Hepatocyte (in vitro differentiated cells): ENCODE data around the gene REL. TPM values are rescaled to one million over a fixed set of nuclear protein-coding genes. Genes with fewer than 3 reads are reported as not detected.
"Not testable (repeated sequence)": the region's sequence is repeated elsewhere in the genome, so short reads cannot be mapped to it uniquely, and the experiment has no call there.

Source experiments
- DNase-seq: peaks from one replicate; pipeline ENCODE4 v3.0.0-alpha.2; 2016; ENCODE audit warnings: low spot score
- H2AFZ ChIP-seq: fragments of 200-600 bp; sonication (generic); 2 replicates; pipeline ENCODE4 v1.6.0; 2016; ENCODE audit warnings: antibody characterized with exemption, mild to moderate bottlenecking
- H3K27ac ChIP-seq: fragments of 200-600 bp; sonication (generic); 2 replicates; pipeline ENCODE4 v1.5.1; 2016; ENCODE audit warnings: mild to moderate bottlenecking
- H3K27me3 ChIP-seq: fragments of 200-600 bp; sonication (generic); 2 replicates; pipeline ENCODE4 v1.6.1; 2016
- H3K36me3 ChIP-seq: fragments of 200-600 bp; sonication (generic); replicated peaks from 2 replicates; pipeline ENCODE4 v1.5.1; 2016; ENCODE audit warnings: low read depth; ENCODE audit not compliant: insufficient read depth
- H3K4me1 ChIP-seq: fragments of 200-600 bp; sonication (generic); 2 replicates; pipeline ENCODE4 v1.5.1; 2016; ENCODE audit warnings: mild to moderate bottlenecking, moderate library complexity; ENCODE audit not compliant: insufficient read depth
- H3K4me2 ChIP-seq: fragments of 200-600 bp; sonication (generic); 2 replicates; pipeline ENCODE4 v1.6.0; 2016
- H3K4me3 ChIP-seq: fragments of 200-600 bp; sonication (generic); 2 replicates; pipeline ENCODE4 v1.5.1; 2016; ENCODE audit warnings: mild to moderate bottlenecking
- H3K79me2 ChIP-seq: fragments of 200-600 bp; sonication (generic); 2 replicates; pipeline ENCODE4 v1.6.0; 2017; ENCODE audit warnings: mild to moderate bottlenecking
- H3K9me2 ChIP-seq: fragments of 200-600 bp; sonication (generic); replicated peaks from 2 replicates; pipeline ENCODE4 v1.6.0; 2017; ENCODE audit warnings: mild to moderate bottlenecking; ENCODE audit not compliant: insufficient read depth
- H3K9me3 ChIP-seq: fragments of 200-600 bp; sonication (generic); 2 replicates; pipeline ENCODE4 v1.5.1; 2016; ENCODE audit warnings: low read depth, mild to moderate bottlenecking
- H4K20me1 ChIP-seq: fragments of 200-600 bp; sonication (generic); 2 replicates; pipeline ENCODE4 v1.6.0; 2016; ENCODE audit warnings: mild to moderate bottlenecking; ENCODE audit not compliant: insufficient read depth, poor library complexity, severe bottlenecking
- EZH2 ChIP-seq: fragments of 200-600 bp; sonication (generic); IDR thresholded peaks from 2 replicates; pipeline ENCODE4 v1.6.1; 2016; ENCODE audit warnings: antibody characterized with exemption, mild to moderate bottlenecking, borderline replicate concordance
- EZH2phosphoT487 ChIP-seq: fragments of 200-600 bp; sonication (generic); IDR thresholded peaks from one replicate; pipeline ENCODE4 v1.6.1; 2018; ENCODE audit warnings: antibody characterized with exemption, mild to moderate bottlenecking, low read depth, moderate library complexity; ENCODE audit not compliant: unreplicated experiment, severe bottlenecking
- WGBS: methylation state at CpG from one replicate; pipeline ENCODE4 v1.1.6; 2016; ENCODE audit warnings: low lambda C conversion rate; ENCODE audit errors: missing lambda C conversion rate; 5-methylcytosine and 5-hydroxymethylcytosine counted together
- polyA plus RNA-seq: library from polyadenylated mRNA; unstranded; fragments of >200 nt; fragmentation: Nextera tagmentation; extraction: Ambion mirVana; gene quantifications from 2 replicates; pipeline ENCODE4 v1.2.1, GENCODE V29; 2016
- total RNA-seq: library from RNA; depleted of rRNA; stranded (reverse); fragments of >200 nt; gene quantifications from 2 replicates; pipeline ENCODE4 v1.2.3, GENCODE V29; 2014
- TF ChIP-seq, protein P1 (sequence below): fragments of 200-600 bp; sonication (generic); IDR thresholded peaks from 2 replicates; pipeline ENCODE4 v1.5.1; 2016; ENCODE audit warnings: antibody characterized with exemption, mild to moderate bottlenecking; ENCODE audit not compliant: poor library complexity

REL gene
- total and polyA plus RNA-seq, 2 experiments from 2014 or later, result 4.2 to 12.3 TPM

DNA sequence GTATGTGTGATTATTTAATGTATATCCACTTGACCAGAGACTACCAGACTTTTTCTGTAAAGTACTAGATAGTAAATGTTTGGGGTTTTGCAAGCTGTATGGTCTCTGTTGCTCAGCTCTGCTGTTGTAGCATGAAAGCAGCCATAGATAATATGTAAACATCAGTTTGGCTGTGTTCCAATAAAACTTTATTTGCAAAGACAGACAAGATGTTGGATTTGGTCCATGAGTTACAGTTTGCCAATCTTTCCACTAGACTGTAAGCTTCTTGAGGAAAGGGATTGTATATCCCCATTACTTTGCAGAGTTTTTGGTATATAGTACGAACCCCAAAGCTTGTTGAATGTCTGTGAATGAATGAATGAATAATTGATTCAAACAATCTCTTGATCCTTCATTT, 17.2 kb downstream of the REL start:
- H3K27me3 ChIP-seq, result no peaks in the 10 kb centered on the region
- H3K36me3 ChIP-seq, result peaks cover 3% of the 10 kb centered on the region

DNA sequence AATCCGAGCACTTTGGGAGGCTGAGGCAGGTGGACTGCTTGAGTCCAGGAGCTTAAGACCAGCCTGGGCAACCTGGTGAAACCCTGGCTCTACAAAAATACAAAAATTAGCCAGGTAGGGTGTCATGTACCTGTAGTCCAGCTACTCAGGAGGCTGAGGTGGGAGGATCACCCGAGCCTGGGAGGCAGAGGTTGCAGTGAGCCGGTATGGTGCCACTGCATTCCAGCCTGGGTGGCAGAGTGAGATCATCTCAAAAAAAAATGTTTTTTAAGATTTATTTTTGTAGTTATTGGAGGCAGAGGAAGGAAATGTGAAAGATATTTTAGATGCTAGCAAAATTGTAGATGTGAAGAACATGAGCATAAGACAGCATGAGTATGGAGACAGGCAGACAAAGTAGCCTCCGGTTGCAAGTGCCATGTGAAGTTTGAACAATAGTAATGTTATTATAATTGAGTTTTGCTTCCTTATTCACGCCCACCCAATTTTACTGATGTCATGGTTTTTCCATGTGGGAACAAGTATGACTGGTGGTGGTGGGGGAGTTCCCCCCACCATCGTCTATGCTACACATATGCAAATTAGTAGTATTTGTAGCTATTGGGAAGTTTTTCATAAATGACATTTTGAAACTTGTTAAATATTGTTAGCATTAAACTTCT, 18.0 kb downstream of the REL start:
- Histone ChIP-seq H3K9me2 (no peaks in the 10 kb centered on the region), H3K36me3 (peaks cover 3% of the 10 kb centered on the region), H3K9me3 (no peaks in the 10 kb centered on the region), H2AFZ (no peak overlapping the region), H3K4me1 (no peaks in the 10 kb centered on the region), H3K4me3 (no peak overlapping the region), H4K20me1 (no peaks in the 10 kb centered on the region), H3K4me2 (no peak overlapping the region), H3K79me2 (no peaks in the 10 kb centered on the region), H3K27ac (no peak overlapping the region), H3K27me3 (no peaks in the 10 kb centered on the region)
- 93% methylated on average over 6 of the region's 6 CpGs for WGBS
- no peak for TF ChIP-seq EZH2phosphoT487
- TF ChIP-seq, protein P1, sequence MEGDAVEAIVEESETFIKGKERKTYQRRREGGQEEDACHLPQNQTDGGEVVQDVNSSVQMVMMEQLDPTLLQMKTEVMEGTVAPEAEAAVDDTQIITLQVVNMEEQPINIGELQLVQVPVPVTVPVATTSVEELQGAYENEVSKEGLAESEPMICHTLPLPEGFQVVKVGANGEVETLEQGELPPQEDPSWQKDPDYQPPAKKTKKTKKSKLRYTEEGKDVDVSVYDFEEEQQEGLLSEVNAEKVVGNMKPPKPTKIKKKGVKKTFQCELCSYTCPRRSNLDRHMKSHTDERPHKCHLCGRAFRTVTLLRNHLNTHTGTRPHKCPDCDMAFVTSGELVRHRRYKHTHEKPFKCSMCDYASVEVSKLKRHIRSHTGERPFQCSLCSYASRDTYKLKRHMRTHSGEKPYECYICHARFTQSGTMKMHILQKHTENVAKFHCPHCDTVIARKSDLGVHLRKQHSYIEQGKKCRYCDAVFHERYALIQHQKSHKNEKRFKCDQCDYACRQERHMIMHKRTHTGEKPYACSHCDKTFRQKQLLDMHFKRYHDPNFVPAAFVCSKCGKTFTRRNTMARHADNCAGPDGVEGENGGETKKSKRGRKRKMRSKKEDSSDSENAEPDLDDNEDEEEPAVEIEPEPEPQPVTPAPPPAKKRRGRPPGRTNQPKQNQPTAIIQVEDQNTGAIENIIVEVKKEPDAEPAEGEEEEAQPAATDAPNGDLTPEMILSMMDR, result no peak
- TF ChIP-seq EZH2, result no peak
- DNase-seq, result no peak

More for the DNA sequence above, 17.2 kb downstream of the REL start:
- H3K4me3 ChIP-seq, result no peak overlapping the region
- no peaks in the 10 kb centered on the region for H3K9me3 ChIP-seq
- H4K20me1 ChIP-seq, result no peaks in the 10 kb centered on the region
- DNase-seq, result no peak
- WGBS, result 100% methylated on average over 1 of the region's 1 CpG
- no peak overlapping the region for H3K4me2 ChIP-seq
- H3K79me2 ChIP-seq, result no peaks in the 10 kb centered on the region
- H3K27ac ChIP-seq, result no peak overlapping the region
- TF ChIP-seq EZH2phosphoT487, result no peak
- no peak for TF ChIP-seq EZH2
- TF ChIP-seq, protein P1, result no peak
- no peak overlapping the region for H2AFZ ChIP-seq
- no peaks in the 10 kb centered on the region for H3K9me2 ChIP-seq
- H3K4me1 ChIP-seq, result no peaks in the 10 kb centered on the region

- DNase-seq, result no peak
- Histone ChIP-seq H3K9me3 (no peaks in the 10 kb centered on the region), H3K79me2 (no peaks in the 10 kb centered on the region), H3K4me1 (no peaks in the 10 kb centered on the region), H3K36me3 (peaks cover 3% of the 10 kb centered on the region), H3K27ac (no peak overlapping the region), H4K20me1 (no peaks in the 10 kb centered on the region), H3K9me2 (no peaks in the 10 kb centered on the region), H3K27me3 (no peaks in the 10 kb centered on the region), H3K4me2 (no peak overlapping the region), H3K4me3 (no peak overlapping the region), H2AFZ (no peak overlapping the region)
- TF ChIP-seq, protein P1, result no peak
- TF ChIP-seq EZH2 (no peak), EZH2phosphoT487 (no peak)
- 88% methylated on average over 1 of the region's 1 CpG for WGBS
Measured at GRCh38 chr2:60899892-60900249, 18.5 kb downstream of the REL start.

GRCh38 chr2:60901296-60901695, 19.9 kb downstream of the REL start:
- not testable (repeated sequence) for H2AFZ ChIP-seq, H3K9me3 ChIP-seq, H3K27ac ChIP-seq, H3K79me2 ChIP-seq, H3K4me1 ChIP-seq, H4K20me1 ChIP-seq, H3K9me2 ChIP-seq, H3K36me3 ChIP-seq, H3K4me3 ChIP-seq, DNase-seq, H3K27me3 ChIP-seq, H3K4me2 ChIP-seq
- 95% methylated on average over 6 of the region's 6 CpGs for WGBS

DNA sequence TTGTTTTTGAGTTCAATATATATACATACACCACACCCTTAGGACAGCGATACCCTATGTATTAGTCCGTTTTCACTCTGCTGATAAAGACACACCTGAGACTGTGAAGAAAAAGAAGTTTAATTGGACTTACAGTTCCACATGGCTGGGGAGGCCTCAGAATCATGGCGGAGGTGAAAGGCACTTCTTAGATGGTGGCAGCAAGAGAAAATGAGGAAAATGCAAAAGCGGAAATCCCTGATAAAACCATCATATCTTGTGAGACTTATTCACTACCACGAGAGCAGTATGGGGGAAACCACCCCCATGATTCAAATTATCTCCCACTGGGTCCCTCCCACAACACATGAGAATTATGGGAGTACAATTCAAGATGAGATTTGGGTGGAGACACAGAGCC, 24.5 kb downstream of the REL start:
- H3K4me1 ChIP-seq, H3K9me3 ChIP-seq, H3K27me3 ChIP-seq, H3K4me2 ChIP-seq, H3K36me3 ChIP-seq, H3K4me3 ChIP-seq, H3K27ac ChIP-seq, H2AFZ ChIP-seq, H3K9me2 ChIP-seq, DNase-seq, H3K79me2 ChIP-seq, H4K20me1 ChIP-seq: not testable (repeated sequence)
- 95% methylated on average over 5 of the region's 5 CpGs for WGBS
